Measurements from ENCODE around the gene MYL2. TPM values are rescaled to one million over a fixed set of nuclear protein-coding genes. Genes with fewer than 3 reads are reported as not detected.

Gene MYL2
- total RNA-seq, 4 donors from 2014 or later, result not detected

GRCh38 chr12:110913119-110914056 is 7.0 kb downstream of the MYL2 start:
- intact Hi-C loops (cut with DNase I; ENCODE audit: low total_unique reads), result no loop called here
- no peak overlapping the region for H3K4me3 ChIP-seq (ENCODE audit: low read depth, poor library complexity, severe bottlenecking)
- no peak for DNase-seq (ENCODE audit: low spot score in 2 of 2)
- 84 to 86% methylated on average over 14 of the region's 14 CpGs for WGBS, 2 donors
- TF ChIP-seq POLR2A (IDR thresholded peaks at IDR 0.05) (no peak), CTCF (IDR thresholded peaks at IDR 0.05) (no peak)

- intact Hi-C loops (cut with DNase I; ENCODE audit: low total_unique reads), result no loop called here
- WGBS, 2 donors, result 83 to 85% methylated on average over 6 of the region's 6 CpGs
- TF ChIP-seq CTCF (IDR thresholded peaks at IDR 0.05), result no peak
- TF ChIP-seq POLR2A (IDR thresholded peaks at IDR 0.05), result no peak
- DNase-seq (ENCODE audit: low spot score in 2 of 2), result no peak
- no peak overlapping the region for H3K4me3 ChIP-seq (ENCODE audit: low read depth, poor library complexity, severe bottlenecking)
These were observed 8.1 kb downstream of the MYL2 start for GRCh38 chr12:110912263-110912662.

- 54 to 60% methylated on average over 9 to 14 of the region's 14 CpGs for WGBS, 2 donors
- no peak overlapping the region for H3K4me3 ChIP-seq (ENCODE audit: low read depth, poor library complexity, severe bottlenecking)
- intact Hi-C loops (cut with DNase I; ENCODE audit: low total_unique reads), result no loop called here
- no peak for DNase-seq (ENCODE audit: low spot score in 2 of 2)
- no peak for TF ChIP-seq POLR2A (IDR thresholded peaks at IDR 0.05)
- TF ChIP-seq CTCF (IDR thresholded peaks at IDR 0.05), result no peak
These were observed 11.8 kb downstream of the MYL2 start for GRCh38 chr12:110908377-110909152.

GRCh38 chr12:110907583-110907982 is 12.8 kb downstream of the MYL2 start:
- no peak overlapping the region for H3K4me3 ChIP-seq (ENCODE audit: low read depth, poor library complexity, severe bottlenecking)
- 53 to 78% methylated on average over 8 of the region's 8 CpGs for WGBS, 2 donors
- no peak for DNase-seq (ENCODE audit: low spot score in 2 of 2)
- no peak for TF ChIP-seq CTCF (IDR thresholded peaks at IDR 0.05)
- TF ChIP-seq POLR2A (IDR thresholded peaks at IDR 0.05), result no peak
- intact Hi-C loops (cut with DNase I; ENCODE audit: low total_unique reads), result no loop called here

- intact Hi-C loops (cut with DNase I; ENCODE audit: low total_unique reads), result no loop called here
- WGBS, 2 donors, result 66 to 69% methylated on average over 4 of the region's 4 CpGs
- no peak overlapping the region for H3K4me3 ChIP-seq (ENCODE audit: low read depth, poor library complexity, severe bottlenecking)
- TF ChIP-seq CTCF (IDR thresholded peaks at IDR 0.05) (no peak), POLR2A (IDR thresholded peaks at IDR 0.05) (no peak)
- no peak for DNase-seq (ENCODE audit: low spot score in 2 of 2)
These were observed 13.4 kb downstream of the MYL2 start for GRCh38 chr12:110906985-110907384.

Data from lower leg skin (tissue), 4 donors.